ENCODE data around the gene B3GALT5. TPM values are rescaled to one million over a fixed set of nuclear protein-coding genes. Genes with fewer than 3 reads are reported as not detected.

The B3GALT5 gene
- total RNA-seq, 2 experiments from 2014 or later = not detected

Other genes starting within 250 kb of the B3GALT5 start
- gene LCA5L, start 167.2 kb upstream of the B3GALT5 start, total RNA-seq = under 1 TPM in 1 of 2 experiments, not detected in 1; 0.47 TPM
- gene SH3BGR, start 161.0 kb upstream of the B3GALT5 start, total RNA-seq = 1 to 10 TPM in 1 of 2 experiments, not detected in 1; 1.1 TPM
- not detected for gene IGSF5, start 132.2 kb downstream of the B3GALT5 start, total RNA-seq

Measured in activated CD8-positive, alpha-beta T cell treated with anti-CD3 and anti-CD28 coated beads, Interleukin-2, amount 10 ng/mL, durations not matched to agents 7 days and 5 days (primary cell).